Upper lobe of right lung (tissue), 1 donor: ENCODE results near the gene FBXL15. TPM values are rescaled to one million over a fixed set of nuclear protein-coding genes. Genes with fewer than 3 reads are reported as not detected.

ENCODE experiments used
- ATAC-seq: fragments of 200-7000 bp; cut with Tn5 transposase; one replicate; pipeline ENCODE4 v1.9.1; 2020; ENCODE audit warnings: mild to moderate bottlenecking, moderate library complexity
- DNase-seq: peaks from one replicate; pipeline ENCODE4 v3.0.0-alpha.2; 2020
- H3K27ac ChIP-seq: fragments of 200-600 bp; one replicate; pipeline ENCODE4 v1.8.0; 2022
- H3K27me3 ChIP-seq: fragments of 200-600 bp; one replicate; pipeline ENCODE4 v1.8.0; 2022; ENCODE audit warnings: mild to moderate bottlenecking
- H3K36me3 ChIP-seq: fragments of 200-600 bp; one replicate; pipeline ENCODE4 v1.8.0; 2022
- H3K4me1 ChIP-seq: fragments of 200-600 bp; one replicate; pipeline ENCODE4 v1.8.0; 2022
- H3K4me3 ChIP-seq: fragments of 200-600 bp; one replicate; pipeline ENCODE4 v1.8.0; 2022; ENCODE audit warnings: mild to moderate bottlenecking
- H3K9me3 ChIP-seq: fragments of 200-600 bp; one replicate; pipeline ENCODE4 v1.8.0; 2022
- CTCF ChIP-seq: fragments of 200-600 bp; IDR thresholded peaks from one replicate; pipeline ENCODE4 v1.8.0; 2022; ENCODE audit warnings: antibody characterized with exemption
- intact Hi-C: fragments of 100-400 bp; cut with DNase I; formaldehyde crosslinking; loops from one replicate; pipeline ENCODE4 v1.11.0; 2022
- long read RNA-seq: library from polyadenylated mRNA; unstranded; transcript quantifications from one replicate; pipeline ENCODE4 v2.0.0, GENCODE V29; 2021
- total RNA-seq: library from RNA; stranded (reverse); fragmentation: NEBNext Ultra II Directional; extraction: Animal tissue kit (Norgen Biotek cat#: 25700); gene quantifications from one replicate; pipeline ENCODE4 v1.2.1, GENCODE V29; 2021
- donor health status: DM: no; HTN: yes; CAD: no; lungs with severe emphysema.

The FBXL15 gene, protein sequence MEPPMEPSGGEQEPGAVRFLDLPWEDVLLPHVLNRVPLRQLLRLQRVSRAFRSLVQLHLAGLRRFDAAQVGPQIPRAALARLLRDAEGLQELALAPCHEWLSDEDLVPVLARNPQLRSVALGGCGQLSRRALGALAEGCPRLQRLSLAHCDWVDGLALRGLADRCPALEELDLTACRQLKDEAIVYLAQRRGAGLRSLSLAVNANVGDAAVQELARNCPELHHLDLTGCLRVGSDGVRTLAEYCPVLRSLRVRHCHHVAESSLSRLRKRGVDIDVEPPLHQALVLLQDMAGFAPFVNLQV
- total RNA-seq: 16.0 TPM
- long read RNA-seq, transcript FBXL15-201 (4 exons, 2,362 nt): major isoform, 15 of 68 reads
- long read RNA-seq, partial matches to known transcripts: 34 of 68 reads
- long read RNA-seq, other reads (novel, unspliced or antisense): 19 of 68 reads

GRCh38 chr10:102420714-102421506 is at the start of gene FBXL15:
Gene FBXL15, plus strand, starts transcription at chr10:102420836. Its CDS starts 294 bp downstream, at chr10:102421130.
- Histone ChIP-seq H3K4me3 (peak within 1 kb of the TSS; percentile 81), H3K27ac (peak within 1 kb of the TSS; percentile 88), H3K4me1 (peaks cover 32% of the 10 kb centered on the region), H3K27me3 (peaks cover 23% of the 10 kb centered on the region), H3K9me3 (no peaks in the 10 kb centered on the region), H3K36me3 (peaks cover 21% of the 10 kb centered on the region)
- DNase-seq (peak; percentile 97), ATAC-seq (peak; percentile 83)
- intact Hi-C loops: no loop called here
- TF ChIP-seq CTCF: no peak

DNA sequence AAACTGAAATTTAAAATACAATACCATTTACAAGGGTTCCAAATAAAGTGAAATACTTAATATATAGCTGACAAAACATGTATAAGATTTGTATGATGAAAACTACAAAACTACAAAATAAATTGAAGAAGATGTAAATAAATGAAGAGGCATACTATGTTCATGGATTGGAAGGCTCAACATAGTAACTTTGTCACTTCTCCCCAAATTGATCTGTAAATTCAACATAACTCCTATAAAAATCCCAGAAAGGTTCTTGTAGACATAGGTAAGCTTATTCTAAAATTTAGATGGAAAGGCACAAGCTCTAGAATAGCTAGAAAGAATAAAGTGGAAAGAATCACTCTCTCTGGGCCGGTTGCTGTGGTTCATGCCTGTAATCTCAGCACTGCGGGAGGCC is 49.3 kb upstream of the FBXL15 start:
- H3K9me3 ChIP-seq: no peaks in the 10 kb centered on the region
- TF ChIP-seq CTCF: no peak
- H3K27ac ChIP-seq: no peak overlapping the region
- H3K4me1 ChIP-seq: no peaks in the 10 kb centered on the region
- DNase-seq (no peak), ATAC-seq (no peak)
- H3K36me3 ChIP-seq: peaks cover 100% of the 10 kb centered on the region
- no peak overlapping the region for H3K4me3 ChIP-seq
- intact Hi-C loops: no loop called here
- no peaks in the 10 kb centered on the region for H3K27me3 ChIP-seq

DNA sequence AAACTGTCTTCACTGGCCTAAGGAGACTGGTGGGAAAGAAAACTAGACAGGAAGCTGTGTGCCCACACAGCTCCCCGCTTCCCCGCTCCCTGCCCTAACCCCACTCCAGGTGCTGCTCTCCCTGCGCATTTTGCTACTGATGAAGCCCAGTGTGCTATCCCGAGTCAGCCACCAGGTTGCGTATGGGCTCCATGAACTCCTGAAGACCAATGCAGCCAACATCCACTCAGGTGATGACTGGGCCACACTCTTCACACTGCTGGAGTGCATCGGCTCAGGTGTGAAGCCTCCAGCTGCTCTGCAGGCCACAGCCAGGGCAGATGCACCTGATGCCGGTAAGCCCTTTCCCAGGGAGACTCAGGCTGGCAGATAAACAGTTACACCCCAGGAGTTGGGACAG is 45.4 kb upstream of the FBXL15 start:
- Histone ChIP-seq H3K4me1 (no peaks in the 10 kb centered on the region), H3K27ac (no peak overlapping the region), H3K27me3 (no peaks in the 10 kb centered on the region), H3K36me3 (peaks cover 100% of the 10 kb centered on the region), H3K9me3 (no peaks in the 10 kb centered on the region), H3K4me3 (no peak overlapping the region)
- ATAC-seq (peak; percentile 33), DNase-seq (no peak)
- no peak for TF ChIP-seq CTCF
- intact Hi-C loops: no loop called here

DNA sequence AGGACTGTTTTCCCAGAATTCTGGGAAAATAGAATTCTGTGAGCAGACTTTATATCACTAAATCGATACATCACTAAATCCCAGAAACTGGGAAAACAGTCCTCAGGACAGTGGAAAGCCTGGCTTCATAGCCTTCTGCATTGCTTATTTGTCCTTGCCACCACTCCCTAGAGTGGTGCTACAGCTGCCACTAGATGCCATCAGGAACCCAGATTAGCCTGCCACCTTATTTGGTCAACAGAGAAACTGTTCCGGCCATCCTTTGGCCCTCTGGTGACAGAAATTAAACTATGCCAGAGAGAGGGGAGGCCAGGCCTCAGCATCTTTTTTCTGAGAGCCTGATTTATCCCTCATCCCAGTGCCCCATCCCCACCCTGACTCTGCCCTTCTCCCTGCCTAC is 44.8 kb upstream of the FBXL15 start:
- no peak overlapping the region for H3K27ac ChIP-seq
- ATAC-seq: no peak
- no peaks in the 10 kb centered on the region for H3K27me3 ChIP-seq
- no peak for DNase-seq
- H3K9me3 ChIP-seq: no peaks in the 10 kb centered on the region
- intact Hi-C loops: no loop called here
- no peaks in the 10 kb centered on the region for H3K4me1 ChIP-seq
- H3K4me3 ChIP-seq: no peak overlapping the region
- TF ChIP-seq CTCF: no peak
- H3K36me3 ChIP-seq: peaks cover 100% of the 10 kb centered on the region

- Histone ChIP-seq H3K27ac (no peak overlapping the region), H3K36me3 (peaks cover 98% of the 10 kb centered on the region), H3K27me3 (no peaks in the 10 kb centered on the region), H3K4me1 (no peaks in the 10 kb centered on the region), H3K9me3 (no peaks in the 10 kb centered on the region), H3K4me3 (no peak overlapping the region)
- intact Hi-C loops: no loop called here
- ATAC-seq: no peak
- TF ChIP-seq CTCF: no peak
- no peak for DNase-seq
Observed at GRCh38 chr10:102376901-102377300, 43.7 kb upstream of the FBXL15 start.
